Measurements from ENCODE around the gene PRKG1. TPM values are rescaled to one million over a fixed set of nuclear protein-coding genes. Genes with fewer than 3 reads are reported as not detected.

The PRKG1 gene
- total and polyA plus RNA-seq, 4 donors: 0.46 to 5.1 (median 1.5) TPM

DNA sequence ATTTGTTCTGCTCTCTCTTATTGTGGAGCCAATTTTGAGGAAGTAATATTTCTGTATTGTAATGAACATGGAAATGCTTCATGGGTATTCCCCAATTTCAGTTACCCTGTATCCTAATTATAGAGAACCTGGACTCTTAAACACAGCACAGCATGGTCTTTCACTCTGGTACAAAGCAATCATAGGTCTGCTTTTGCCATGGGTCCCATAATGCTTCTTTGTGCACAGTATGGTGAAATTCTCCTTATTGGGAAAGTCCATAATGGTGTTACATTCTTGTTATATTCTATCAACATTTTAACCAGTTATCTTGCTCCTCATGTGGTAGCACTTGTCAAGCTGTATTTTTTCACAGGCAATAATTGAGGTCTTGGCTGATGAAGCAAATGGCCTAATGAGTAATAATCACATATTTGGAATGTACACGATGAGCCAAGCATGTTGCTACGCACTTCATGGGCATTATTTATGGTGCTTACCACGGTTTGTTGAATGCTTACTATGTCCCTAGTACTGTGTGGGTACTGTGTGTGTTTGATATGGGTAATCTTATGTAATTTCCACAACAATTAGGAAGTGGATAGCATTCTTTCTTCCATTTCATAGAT, 42.9 kb downstream of the PRKG1 start:
- H3K27me3 ChIP-seq (ENCODE audit: control insufficient read depth in 4 of 4, insufficient read depth in 4 of 4, low read length in 3 of 4): no peaks in the 10 kb centered on the region
- no peaks in the 10 kb centered on the region for H3K9me3 ChIP-seq (ENCODE audit: control insufficient read depth in 4 of 4, low read length in 3 of 4)
- no peaks in the 10 kb centered on the region for H3K4me1 ChIP-seq (ENCODE audit: control insufficient read depth in 4 of 4, insufficient read depth in 4 of 4, low read length in 3 of 4)
- H3K27ac ChIP-seq (ENCODE audit: low read depth in 1 of 2, low read length in 2 of 2): no peak overlapping the region
- WGBS: 70% methylated on average over 3 of the region's 3 CpGs
- TF ChIP-seq, protein P1, sequence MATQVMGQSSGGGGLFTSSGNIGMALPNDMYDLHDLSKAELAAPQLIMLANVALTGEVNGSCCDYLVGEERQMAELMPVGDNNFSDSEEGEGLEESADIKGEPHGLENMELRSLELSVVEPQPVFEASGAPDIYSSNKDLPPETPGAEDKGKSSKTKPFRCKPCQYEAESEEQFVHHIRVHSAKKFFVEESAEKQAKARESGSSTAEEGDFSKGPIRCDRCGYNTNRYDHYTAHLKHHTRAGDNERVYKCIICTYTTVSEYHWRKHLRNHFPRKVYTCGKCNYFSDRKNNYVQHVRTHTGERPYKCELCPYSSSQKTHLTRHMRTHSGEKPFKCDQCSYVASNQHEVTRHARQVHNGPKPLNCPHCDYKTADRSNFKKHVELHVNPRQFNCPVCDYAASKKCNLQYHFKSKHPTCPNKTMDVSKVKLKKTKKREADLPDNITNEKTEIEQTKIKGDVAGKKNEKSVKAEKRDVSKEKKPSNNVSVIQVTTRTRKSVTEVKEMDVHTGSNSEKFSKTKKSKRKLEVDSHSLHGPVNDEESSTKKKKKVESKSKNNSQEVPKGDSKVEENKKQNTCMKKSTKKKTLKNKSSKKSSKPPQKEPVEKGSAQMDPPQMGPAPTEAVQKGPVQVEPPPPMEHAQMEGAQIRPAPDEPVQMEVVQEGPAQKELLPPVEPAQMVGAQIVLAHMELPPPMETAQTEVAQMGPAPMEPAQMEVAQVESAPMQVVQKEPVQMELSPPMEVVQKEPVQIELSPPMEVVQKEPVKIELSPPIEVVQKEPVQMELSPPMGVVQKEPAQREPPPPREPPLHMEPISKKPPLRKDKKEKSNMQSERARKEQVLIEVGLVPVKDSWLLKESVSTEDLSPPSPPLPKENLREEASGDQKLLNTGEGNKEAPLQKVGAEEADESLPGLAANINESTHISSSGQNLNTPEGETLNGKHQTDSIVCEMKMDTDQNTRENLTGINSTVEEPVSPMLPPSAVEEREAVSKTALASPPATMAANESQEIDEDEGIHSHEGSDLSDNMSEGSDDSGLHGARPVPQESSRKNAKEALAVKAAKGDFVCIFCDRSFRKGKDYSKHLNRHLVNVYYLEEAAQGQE (IDR thresholded peaks at IDR 0.05): no peak
- TF ChIP-seq FOXA1 (IDR thresholded peaks at IDR 0.05): no peak
- no peak for TF ChIP-seq NR2F2 (IDR thresholded peaks at IDR 0.05)
- no peak for TF ChIP-seq FOXA2 (IDR thresholded peaks at IDR 0.05)
- TF ChIP-seq YY1 (IDR thresholded peaks at IDR 0.05): no peak
- no peak for TF ChIP-seq RXRA (IDR thresholded peaks at IDR 0.05)
- no peak for TF ChIP-seq HNF4A (conservative IDR thresholded peaks at IDR 0.05)
- no peak for TF ChIP-seq TAF1 (conservative IDR thresholded peaks at IDR 0.05)
- TF ChIP-seq EGR1 (IDR thresholded peaks at IDR 0.05; ENCODE audit: low read depth in 2 of 2): no peak
- TF ChIP-seq, protein P2, sequence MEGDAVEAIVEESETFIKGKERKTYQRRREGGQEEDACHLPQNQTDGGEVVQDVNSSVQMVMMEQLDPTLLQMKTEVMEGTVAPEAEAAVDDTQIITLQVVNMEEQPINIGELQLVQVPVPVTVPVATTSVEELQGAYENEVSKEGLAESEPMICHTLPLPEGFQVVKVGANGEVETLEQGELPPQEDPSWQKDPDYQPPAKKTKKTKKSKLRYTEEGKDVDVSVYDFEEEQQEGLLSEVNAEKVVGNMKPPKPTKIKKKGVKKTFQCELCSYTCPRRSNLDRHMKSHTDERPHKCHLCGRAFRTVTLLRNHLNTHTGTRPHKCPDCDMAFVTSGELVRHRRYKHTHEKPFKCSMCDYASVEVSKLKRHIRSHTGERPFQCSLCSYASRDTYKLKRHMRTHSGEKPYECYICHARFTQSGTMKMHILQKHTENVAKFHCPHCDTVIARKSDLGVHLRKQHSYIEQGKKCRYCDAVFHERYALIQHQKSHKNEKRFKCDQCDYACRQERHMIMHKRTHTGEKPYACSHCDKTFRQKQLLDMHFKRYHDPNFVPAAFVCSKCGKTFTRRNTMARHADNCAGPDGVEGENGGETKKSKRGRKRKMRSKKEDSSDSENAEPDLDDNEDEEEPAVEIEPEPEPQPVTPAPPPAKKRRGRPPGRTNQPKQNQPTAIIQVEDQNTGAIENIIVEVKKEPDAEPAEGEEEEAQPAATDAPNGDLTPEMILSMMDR (IDR thresholded peaks at IDR 0.05; ENCODE audit: low read depth, low read length, missing input control): no peak
- TF ChIP-seq, protein P3, sequence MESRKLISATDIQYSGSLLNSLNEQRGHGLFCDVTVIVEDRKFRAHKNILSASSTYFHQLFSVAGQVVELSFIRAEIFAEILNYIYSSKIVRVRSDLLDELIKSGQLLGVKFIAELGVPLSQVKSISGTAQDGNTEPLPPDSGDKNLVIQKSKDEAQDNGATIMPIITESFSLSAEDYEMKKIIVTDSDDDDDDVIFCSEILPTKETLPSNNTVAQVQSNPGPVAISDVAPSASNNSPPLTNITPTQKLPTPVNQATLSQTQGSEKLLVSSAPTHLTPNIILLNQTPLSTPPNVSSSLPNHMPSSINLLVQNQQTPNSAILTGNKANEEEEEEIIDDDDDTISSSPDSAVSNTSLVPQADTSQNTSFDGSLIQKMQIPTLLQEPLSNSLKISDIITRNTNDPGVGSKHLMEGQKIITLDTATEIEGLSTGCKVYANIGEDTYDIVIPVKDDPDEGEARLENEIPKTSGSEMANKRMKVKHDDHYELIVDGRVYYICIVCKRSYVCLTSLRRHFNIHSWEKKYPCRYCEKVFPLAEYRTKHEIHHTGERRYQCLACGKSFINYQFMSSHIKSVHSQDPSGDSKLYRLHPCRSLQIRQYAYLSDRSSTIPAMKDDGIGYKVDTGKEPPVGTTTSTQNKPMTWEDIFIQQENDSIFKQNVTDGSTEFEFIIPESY (IDR thresholded peaks at IDR 0.05): no peak
- TF ChIP-seq, protein P4, sequence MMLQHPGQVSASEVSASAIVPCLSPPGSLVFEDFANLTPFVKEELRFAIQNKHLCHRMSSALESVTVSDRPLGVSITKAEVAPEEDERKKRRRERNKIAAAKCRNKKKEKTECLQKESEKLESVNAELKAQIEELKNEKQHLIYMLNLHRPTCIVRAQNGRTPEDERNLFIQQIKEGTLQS (IDR thresholded peaks at IDR 0.05): no peak
- TF ChIP-seq SP1 (IDR thresholded peaks at IDR 0.05): no peak
- TF ChIP-seq GABPA (IDR thresholded peaks at IDR 0.05 in 1 of 2, conservative IDR thresholded peaks at IDR 0.05 in 1 of 2): no peak
- TF ChIP-seq, protein P5, sequence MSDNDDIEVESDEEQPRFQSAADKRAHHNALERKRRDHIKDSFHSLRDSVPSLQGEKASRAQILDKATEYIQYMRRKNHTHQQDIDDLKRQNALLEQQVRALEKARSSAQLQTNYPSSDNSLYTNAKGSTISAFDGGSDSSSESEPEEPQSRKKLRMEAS (IDR thresholded peaks at IDR 0.05): no peak
- TF ChIP-seq HNF4G (IDR thresholded peaks at IDR 0.05): no peak
- H3K9ac ChIP-seq (ENCODE audit: low read depth in 1 of 2, low read length in 2 of 2): no peak overlapping the region
- no peaks in the 10 kb centered on the region for H3K36me3 ChIP-seq (ENCODE audit: control insufficient read depth in 4 of 4, insufficient read depth in 3 of 4, low read depth in 1 of 4, low read length in 3 of 4)
- DNase-seq (ENCODE audit: low spot score): no peak
- H3K4me3 ChIP-seq (ENCODE audit: low read depth in 1 of 3, low read length in 3 of 3): no peak overlapping the region
